GM12878 (cell line): Measurements from ENCODE around the gene CETP.
A peak's percentile ranks its signal among the peaks of the same experiment; 100 is the strongest.

Source experiments
- CTCF ChIP-seq, 3 experiments: IDR thresholded peaks in 2 of 3; conservative IDR thresholded peaks in 1 of 3; 2 replicates each; pipeline ENCODE4 v1.5.1; 2011; ENCODE audit warnings: low read depth in 3 of 3, low read length in 3 of 3, mild to moderate bottlenecking in 3 of 3, control low read depth in 2 of 3, moderate library complexity in 2 of 3, inconsistent platforms in 1 of 3, mixed read lengths in 1 of 3; ENCODE audit not compliant: control insufficient read depth in 2 of 3, insufficient read depth in 1 of 3; ENCODE audit errors: extremely low read depth in 1 of 3
- EGR1 ChIP-seq, 2 experiments: IDR thresholded peaks; 1 replicate in 1 of 2; 2 replicates in 1 of 2; pipeline ENCODE4 v1.6.1; 2011 to 2012; ENCODE audit warnings: low read depth in 2 of 2, low read length in 2 of 2, borderline replicate concordance in 1 of 2, mild to moderate bottlenecking in 1 of 2, moderate library complexity in 1 of 2
- ELK1 ChIP-seq: IDR thresholded peaks from 2 replicates; pipeline ENCODE4 v1.6.1; 2012; ENCODE audit warnings: low read depth, low read length, improper control_type of control experiment
- FOXM1 ChIP-seq: IDR thresholded peaks from 2 replicates; pipeline ENCODE4 v1.6.1; 2012; ENCODE audit warnings: low read depth, mild to moderate bottlenecking, inconsistent platforms, low read length, moderate library complexity
- NFIC ChIP-seq: IDR thresholded peaks from 2 replicates; pipeline ENCODE4 v1.6.1; 2012; ENCODE audit warnings: low read depth, mild to moderate bottlenecking, inconsistent platforms, low read length, moderate library complexity
- POLR2A ChIP-seq: IDR thresholded peaks from 2 replicates; pipeline ENCODE4 v1.6.1; 2011; ENCODE audit warnings: low read depth, mild to moderate bottlenecking, low read length
- SIN3A ChIP-seq: IDR thresholded peaks from 2 replicates; pipeline ENCODE4 v1.6.1; 2012; ENCODE audit warnings: low read depth, low read length, improper control_type of control experiment
- SMAD1 ChIP-seq: fragments of 450-650 bp; IDR thresholded peaks from 2 replicates; pipeline ENCODE4 v1.6.1; 2018; ENCODE audit warnings: mild to moderate bottlenecking, low read depth; ENCODE audit not compliant: partially characterized antibody
- SP1 ChIP-seq: IDR thresholded peaks from one replicate; pipeline ENCODE4 v1.6.1; 2011; ENCODE audit warnings: low read depth, low read length
- USF1 ChIP-seq: IDR thresholded peaks from 2 replicates; pipeline ENCODE4 v1.6.1; 2011; ENCODE audit warnings: borderline replicate concordance, low read depth, mild to moderate bottlenecking, moderate library complexity, mixed read lengths, low read length; ENCODE audit not compliant: insufficient read depth; ENCODE audit errors: extremely low read length
- ZSCAN29 ChIP-seq: fragments of 450-650 bp; IDR thresholded peaks from 2 replicates; pipeline ENCODE4 v1.6.1; 2017; ENCODE audit warnings: mild to moderate bottlenecking, moderate library complexity
- TF ChIP-seq, protein P1 (sequence below): fragments of 450-650 bp; IDR thresholded peaks from 2 replicates; pipeline ENCODE4 v1.6.1; 2017; ENCODE audit warnings: antibody characterized with exemption, mild to moderate bottlenecking, moderate library complexity
- TF ChIP-seq, protein P2 (sequence below): IDR thresholded peaks from 2 replicates; pipeline ENCODE4 v1.6.1; 2012; ENCODE audit warnings: low read depth, low read length, improper control_type of control experiment
- TF ChIP-seq, protein P3 (sequence below): fragments of 450-650 bp; IDR thresholded peaks from 2 replicates; pipeline ENCODE4 v1.6.1; 2017; ENCODE audit warnings: mild to moderate bottlenecking

DNA sequence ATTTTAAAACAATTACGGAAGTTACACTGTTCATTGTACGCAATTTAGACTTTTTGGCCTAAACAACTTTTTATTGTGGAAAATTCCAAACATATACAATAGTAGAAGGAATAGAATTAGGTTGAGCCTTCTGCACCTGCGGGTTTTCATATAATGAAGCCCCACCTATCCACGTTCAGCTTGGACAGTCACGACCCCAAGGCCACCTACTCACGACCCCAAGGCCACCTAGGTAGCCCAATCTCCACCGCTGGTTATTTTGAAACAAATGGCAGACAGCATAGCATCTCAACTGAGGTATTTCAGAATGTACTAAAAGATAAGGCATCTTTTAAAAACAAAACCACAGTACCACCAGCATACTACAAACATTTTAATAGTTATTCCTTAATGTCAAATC is 28.2 kb downstream of the CETP start:
- TF ChIP-seq CTCF (IDR thresholded peaks at IDR 0.05 in 2 of 3, conservative IDR thresholded peaks at IDR 0.05 in 1 of 3; ENCODE audit: control insufficient read depth in 2 of 3, extremely low read depth in 1 of 3, insufficient read depth in 1 of 3, low read depth in 3 of 3, low read length in 3 of 3) (no peak), EGR1 (IDR thresholded peaks at IDR 0.05; ENCODE audit: borderline replicate concordance in 1 of 2, low read depth in 2 of 2, low read length in 2 of 2) (no peak), NFIC (no peak), SP1 (no peak), POLR2A (no peak), SMAD1 (no peak), ELK1 (no peak), ZSCAN29 (peak; percentile 8; the same call in 1 of the 2 replicates), SIN3A (no peak), USF1 (no peak), FOXM1 (no peak)
- TF ChIP-seq, protein P1, sequence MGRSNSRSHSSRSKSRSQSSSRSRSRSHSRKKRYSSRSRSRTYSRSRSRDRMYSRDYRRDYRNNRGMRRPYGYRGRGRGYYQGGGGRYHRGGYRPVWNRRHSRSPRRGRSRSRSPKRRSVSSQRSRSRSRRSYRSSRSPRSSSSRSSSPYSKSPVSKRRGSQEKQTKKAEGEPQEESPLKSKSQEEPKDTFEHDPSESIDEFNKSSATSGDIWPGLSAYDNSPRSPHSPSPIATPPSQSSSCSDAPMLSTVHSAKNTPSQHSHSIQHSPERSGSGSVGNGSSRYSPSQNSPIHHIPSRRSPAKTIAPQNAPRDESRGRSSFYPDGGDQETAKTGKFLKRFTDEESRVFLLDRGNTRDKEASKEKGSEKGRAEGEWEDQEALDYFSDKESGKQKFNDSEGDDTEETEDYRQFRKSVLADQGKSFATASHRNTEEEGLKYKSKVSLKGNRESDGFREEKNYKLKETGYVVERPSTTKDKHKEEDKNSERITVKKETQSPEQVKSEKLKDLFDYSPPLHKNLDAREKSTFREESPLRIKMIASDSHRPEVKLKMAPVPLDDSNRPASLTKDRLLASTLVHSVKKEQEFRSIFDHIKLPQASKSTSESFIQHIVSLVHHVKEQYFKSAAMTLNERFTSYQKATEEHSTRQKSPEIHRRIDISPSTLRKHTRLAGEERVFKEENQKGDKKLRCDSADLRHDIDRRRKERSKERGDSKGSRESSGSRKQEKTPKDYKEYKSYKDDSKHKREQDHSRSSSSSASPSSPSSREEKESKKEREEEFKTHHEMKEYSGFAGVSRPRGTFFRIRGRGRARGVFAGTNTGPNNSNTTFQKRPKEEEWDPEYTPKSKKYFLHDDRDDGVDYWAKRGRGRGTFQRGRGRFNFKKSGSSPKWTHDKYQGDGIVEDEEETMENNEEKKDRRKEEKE = no peak
- TF ChIP-seq, protein P2, sequence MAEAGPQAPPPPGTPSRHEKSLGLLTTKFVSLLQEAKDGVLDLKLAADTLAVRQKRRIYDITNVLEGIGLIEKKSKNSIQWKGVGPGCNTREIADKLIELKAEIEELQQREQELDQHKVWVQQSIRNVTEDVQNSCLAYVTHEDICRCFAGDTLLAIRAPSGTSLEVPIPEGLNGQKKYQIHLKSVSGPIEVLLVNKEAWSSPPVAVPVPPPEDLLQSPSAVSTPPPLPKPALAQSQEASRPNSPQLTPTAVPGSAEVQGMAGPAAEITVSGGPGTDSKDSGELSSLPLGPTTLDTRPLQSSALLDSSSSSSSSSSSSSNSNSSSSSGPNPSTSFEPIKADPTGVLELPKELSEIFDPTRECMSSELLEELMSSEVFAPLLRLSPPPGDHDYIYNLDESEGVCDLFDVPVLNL = no peak
- TF ChIP-seq, protein P3, sequence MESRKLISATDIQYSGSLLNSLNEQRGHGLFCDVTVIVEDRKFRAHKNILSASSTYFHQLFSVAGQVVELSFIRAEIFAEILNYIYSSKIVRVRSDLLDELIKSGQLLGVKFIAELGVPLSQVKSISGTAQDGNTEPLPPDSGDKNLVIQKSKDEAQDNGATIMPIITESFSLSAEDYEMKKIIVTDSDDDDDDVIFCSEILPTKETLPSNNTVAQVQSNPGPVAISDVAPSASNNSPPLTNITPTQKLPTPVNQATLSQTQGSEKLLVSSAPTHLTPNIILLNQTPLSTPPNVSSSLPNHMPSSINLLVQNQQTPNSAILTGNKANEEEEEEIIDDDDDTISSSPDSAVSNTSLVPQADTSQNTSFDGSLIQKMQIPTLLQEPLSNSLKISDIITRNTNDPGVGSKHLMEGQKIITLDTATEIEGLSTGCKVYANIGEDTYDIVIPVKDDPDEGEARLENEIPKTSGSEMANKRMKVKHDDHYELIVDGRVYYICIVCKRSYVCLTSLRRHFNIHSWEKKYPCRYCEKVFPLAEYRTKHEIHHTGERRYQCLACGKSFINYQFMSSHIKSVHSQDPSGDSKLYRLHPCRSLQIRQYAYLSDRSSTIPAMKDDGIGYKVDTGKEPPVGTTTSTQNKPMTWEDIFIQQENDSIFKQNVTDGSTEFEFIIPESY = no peak
